GM23338 (cell line): ENCODE measurements around the gene TMEM208. TPM values are rescaled to one million over a fixed set of nuclear protein-coding genes. Genes with fewer than 3 reads are reported as not detected.
A peak's percentile ranks its signal among the peaks of the same experiment; 100 is the strongest.

ENCODE experiments used
- ATAC-seq: fragments of 200-7000 bp; cut with Tn5 transposase; 3 replicates; pipeline ENCODE4 v1.9.1; 2020
- DNase-seq: peaks from one replicate; pipeline ENCODE4 v3.0.0-alpha.2; 2015; ENCODE audit warnings: low spot score
- H2AFZ ChIP-seq: fragments of 200-600 bp; sonication (generic); 2 replicates; pipeline ENCODE4 v1.8.0; 2016; ENCODE audit warnings: antibody characterized with exemption, mild to moderate bottlenecking, moderate library complexity
- H3F3A ChIP-seq: fragments of 200-600 bp; sonication (generic); replicated peaks from 2 replicates; pipeline ENCODE4 v1.8.0; 2017; ENCODE audit warnings: antibody characterized with exemption, mixed run types, low read depth
- H3K27ac ChIP-seq: fragments of 200-600 bp; sonication (generic); 2 replicates; pipeline ENCODE4 v1.6.1; 2016; ENCODE audit warnings: low read depth
- H3K27me3 ChIP-seq: fragments of 200-600 bp; sonication (generic); 2 replicates; pipeline ENCODE4 v1.8.0; 2016; ENCODE audit warnings: mild to moderate bottlenecking, mixed run types, moderate library complexity; ENCODE audit not compliant: insufficient read depth
- H3K36me3 ChIP-seq: fragments of 200-600 bp; sonication (generic); 2 replicates; pipeline ENCODE4 v1.8.0; 2016; ENCODE audit warnings: mild to moderate bottlenecking; ENCODE audit not compliant: insufficient read depth
- H3K4me1 ChIP-seq: fragments of 200-600 bp; sonication (generic); 2 replicates; pipeline ENCODE4 v1.8.0; 2016; ENCODE audit warnings: mild to moderate bottlenecking, moderate library complexity; ENCODE audit not compliant: insufficient read depth
- H3K4me2 ChIP-seq: fragments of 200-600 bp; sonication (generic); 2 replicates; pipeline ENCODE4 v1.7.1; 2017; ENCODE audit warnings: mixed run types
- H3K4me3 ChIP-seq: fragments of 200-600 bp; sonication (generic); 2 replicates; pipeline ENCODE4 v1.6.1; 2016; ENCODE audit warnings: mixed run types
- H3K79me2 ChIP-seq: fragments of 200-600 bp; sonication (generic); replicated peaks from 2 replicates; pipeline ENCODE4 v1.8.0; 2017; ENCODE audit warnings: mild to moderate bottlenecking; ENCODE audit not compliant: insufficient read depth
- H3K9me2 ChIP-seq: fragments of 200-600 bp; sonication (generic); 2 replicates; pipeline ENCODE4 v1.8.0; 2017; ENCODE audit not compliant: insufficient read depth
- H4K20me1 ChIP-seq: fragments of 200-600 bp; sonication (generic); replicated peaks from 2 replicates; pipeline ENCODE4 v1.8.0; 2017; ENCODE audit warnings: mild to moderate bottlenecking; ENCODE audit not compliant: insufficient read depth
- H3K27ac Mint-ChIP-seq: 2 replicates; pipeline ENCODE4 v1.8.0; 2020; ENCODE audit warnings: inconsistent platforms, mild to moderate bottlenecking, moderate library complexity, mixed read lengths
- H3K27me3 Mint-ChIP-seq: 3 replicates; pipeline ENCODE4 v1.8.0; 2022; ENCODE audit warnings: low read depth, mild to moderate bottlenecking, moderate library complexity, mixed read lengths, inconsistent platforms; ENCODE audit not compliant: insufficient read depth, poor library complexity
- H3K36me3 Mint-ChIP-seq: 3 replicates; pipeline ENCODE4 v1.8.0; 2021; ENCODE audit warnings: low read depth, mild to moderate bottlenecking, inconsistent platforms, moderate library complexity, mixed read lengths
- H3K4me1 Mint-ChIP-seq: 3 replicates; pipeline ENCODE4 v1.8.0; 2020; ENCODE audit warnings: mild to moderate bottlenecking, inconsistent platforms, mixed read lengths
- H3K4me3 Mint-ChIP-seq: 3 replicates; pipeline ENCODE4 v1.8.0; 2021; ENCODE audit warnings: moderate library complexity, mild to moderate bottlenecking, inconsistent platforms, mixed read lengths
- H3K9me3 Mint-ChIP-seq: 3 replicates; pipeline ENCODE4 v1.8.0; 2020; ENCODE audit warnings: moderate library complexity, mild to moderate bottlenecking, inconsistent platforms, mixed read lengths
- CTCF ChIP-seq, 2 experiments: fragments of 200-600 bp in 1 of 2; sonication (generic) in 1 of 2; conservative IDR thresholded peaks; 2 replicates each; pipeline versions ENCODE4 v1.5.1 to v1.6.1; 2016 to 2017; ENCODE audit warnings: antibody characterized with exemption in 2 of 2, low read depth in 2 of 2, mild to moderate bottlenecking in 2 of 2, moderate library complexity in 1 of 2
- ETS1 ChIP-seq: IDR thresholded peaks from 2 replicates; pipeline ENCODE4 v1.6.1; 2016; ENCODE audit warnings: antibody characterized with exemption
- EZH2 ChIP-seq: fragments of 200-600 bp; sonication (generic); IDR thresholded peaks from one replicate; pipeline ENCODE4 v1.8.0; 2017; ENCODE audit warnings: antibody characterized with exemption, mild to moderate bottlenecking, low read depth; ENCODE audit not compliant: unreplicated experiment
- EZH2phosphoT487 ChIP-seq: fragments of 200-600 bp; sonication (generic); IDR thresholded peaks from one replicate; pipeline ENCODE4 v1.8.1; 2018; ENCODE audit warnings: antibody characterized with exemption; ENCODE audit not compliant: unreplicated experiment
- NANOG ChIP-seq: IDR thresholded peaks from 2 replicates; pipeline ENCODE4 v1.6.1; 2016; ENCODE audit warnings: antibody characterized with exemption, borderline replicate concordance
- REST ChIP-seq: IDR thresholded peaks from one replicate; pipeline ENCODE4 v1.6.1; 2018; ENCODE audit warnings: antibody characterized with exemption; ENCODE audit not compliant: unreplicated experiment
- STAT1 ChIP-seq: IDR thresholded peaks from one replicate; pipeline ENCODE4 v1.6.1; 2016; ENCODE audit warnings: antibody characterized with exemption; ENCODE audit not compliant: unreplicated experiment
- ZNF114 ChIP-seq: fragments of 250-450 bp; sonication (Bioruptor Pico); IDR thresholded peaks from 2 replicates; pipeline ENCODE4 v1.5.0; 2020; ENCODE audit warnings: mild to moderate bottlenecking, moderate library complexity
- ZNF331 ChIP-seq: fragments of 250-450 bp; sonication (Bioruptor Pico); IDR thresholded peaks from 2 replicates; pipeline ENCODE4 v1.5.0; 2020; ENCODE audit warnings: low read depth, mild to moderate bottlenecking, moderate library complexity
- polyA plus RNA-seq: library from polyadenylated mRNA; unstranded; fragments of >200 nt; fragmentation: Nextera tagmentation; extraction: Ambion mirVana; gene quantifications from 2 replicates; pipeline ENCODE4 v1.2.1, GENCODE V29; 2016
- total RNA-seq: library from RNA; depleted of rRNA; stranded (reverse); fragments of >200 nt; shearing (Covaris generic); gene quantifications from 2 replicates; pipeline ENCODE4 v1.2.3, GENCODE V29; 2014

Gene TMEM208
- total and polyA plus RNA-seq, 2 experiments from 2014 or later, result 23.2 to 82.3 TPM

GRCh38 chr16:67199808-67200198, 27.1 kb upstream of the TMEM208 start:
- peak overlapping the region; percentile 86 for H3K4me3 Mint-ChIP-seq
- H3K27ac Mint-ChIP-seq, result peak overlapping the region; percentile 83
- peaks cover 6% of the 10 kb centered on the region for H3K4me1 Mint-ChIP-seq
- H2AFZ ChIP-seq, result peak overlapping the region; percentile 96
- no peaks in the 10 kb centered on the region for H3K9me3 Mint-ChIP-seq
- peaks cover 9% of the 10 kb centered on the region; the same call in 1 of the 2 replicates for H4K20me1 ChIP-seq
- DNase-seq (peak; percentile 82), ATAC-seq (peak; percentile 71)
- no peak overlapping the region for H3K27ac ChIP-seq
- TF ChIP-seq ZNF331 (no peak), CTCF (conservative IDR thresholded peaks at IDR 0.05; ENCODE audit: low read depth in 2 of 2) (peak; percentile 16 to 70), EZH2 (no peak), EZH2phosphoT487 (no peak), ZNF114 (CRISPR knock-in tag) (no peak)
- peak overlapping the region; percentile 92 for H3K4me2 ChIP-seq
- H3K9me2 ChIP-seq, result no peaks in the 10 kb centered on the region
- peak overlapping the region; percentile 79 for H3K4me3 ChIP-seq
- H3K79me2 ChIP-seq, result no peaks in the 10 kb centered on the region
- H3K36me3 Mint-ChIP-seq, result peaks cover 38% of the 10 kb centered on the region
- peaks cover 9% of the 10 kb centered on the region for H3K4me1 ChIP-seq
- no peaks in the 10 kb centered on the region for H3K27me3 ChIP-seq
- H3K36me3 ChIP-seq, result peaks cover 20% of the 10 kb centered on the region; the same call in 1 of the 2 replicates
- peaks cover 15% of the 10 kb centered on the region for H3K27me3 Mint-ChIP-seq
- H3F3A ChIP-seq, result peaks cover 18% of the 10 kb centered on the region; the same call in 1 of the 2 replicates

GRCh38 chr16:67200491-67200890, 26.4 kb upstream of the TMEM208 start:
- Histone ChIP-seq H3K27me3 (no peaks in the 10 kb centered on the region), H3K79me2 (no peaks in the 10 kb centered on the region), H3K4me3 (peak overlapping the region; percentile 79), H3K4me1 (peaks cover 9% of the 10 kb centered on the region), H4K20me1 (peaks cover 4% of the 10 kb centered on the region; the same call in 1 of the 2 replicates), H3K27ac (no peak overlapping the region), H3K9me2 (no peaks in the 10 kb centered on the region), H3F3A (peaks cover 18% of the 10 kb centered on the region; the same call in 1 of the 2 replicates), H3K4me2 (peak overlapping the region; percentile 92), H3K36me3 (peaks cover 14% of the 10 kb centered on the region; the same call in 1 of the 2 replicates), H2AFZ (no peak overlapping the region)
- Mint-ChIP-seq H3K9me3 (no peaks in the 10 kb centered on the region), H3K4me3 (peak overlapping the region; percentile 86; the same call in 2 of the 3 replicates), H3K27me3 (peaks cover 15% of the 10 kb centered on the region), H3K36me3 (peaks cover 31% of the 10 kb centered on the region), H3K27ac (no peak overlapping the region), H3K4me1 (peaks cover 6% of the 10 kb centered on the region)
- ATAC-seq (no peak), DNase-seq (no peak)
- TF ChIP-seq STAT1 (no peak), NANOG (no peak), REST (no peak), ETS1 (no peak), EZH2 (no peak), ZNF331 (no peak)
